ENCODE results near the gene PLCH2.

PLCH2 gene

DNA sequence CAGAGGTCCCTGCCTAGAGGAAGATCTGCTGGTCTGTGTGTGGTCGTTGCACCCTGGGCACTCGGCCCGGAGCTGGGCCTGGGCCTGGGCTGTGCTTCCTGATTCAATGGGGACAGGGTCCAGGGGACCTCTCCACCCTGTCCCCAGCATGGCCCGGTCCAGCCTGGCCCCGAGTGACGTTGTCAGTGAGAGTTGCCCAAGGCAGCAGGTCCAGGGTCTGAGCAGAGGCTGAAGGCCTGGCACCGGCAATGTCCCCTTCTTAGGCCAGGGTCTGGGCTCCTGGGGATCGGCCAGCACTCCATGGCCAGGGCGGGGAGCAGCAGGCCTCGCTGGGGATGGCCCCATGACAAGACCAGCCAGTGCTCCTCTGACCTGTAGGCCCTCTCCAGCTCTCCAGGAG lies 48.1 kb upstream of the PLCH2 start:
- H3K9me2 ChIP-seq (replicated peaks; ENCODE audit: control insufficient read depth, low read length), result no peaks in the 10 kb centered on the region
- TF ChIP-seq EZH2phosphoT487 (IDR thresholded peaks at IDR 0.05; ENCODE audit: borderline replicate concordance, low read length), result no peak
- H3K27ac ChIP-seq (ENCODE audit: low read depth, low read length), result no peak overlapping the region
- no peaks in the 10 kb centered on the region for H3K79me2 ChIP-seq (ENCODE audit: control insufficient read depth, low read length)
- no peaks in the 10 kb centered on the region for H3K4me1 ChIP-seq (ENCODE audit: control insufficient read depth, low read length)
- peaks cover 21% of the 10 kb centered on the region; the same call in 1 of the 2 replicates for H3K9me3 ChIP-seq (ENCODE audit: control insufficient read depth, insufficient read depth, low read length)
- no peaks in the 10 kb centered on the region for H3K36me3 ChIP-seq (ENCODE audit: control insufficient read depth, low read length)
- no peaks in the 10 kb centered on the region for H3K27me3 ChIP-seq (ENCODE audit: control insufficient read depth, low read length)
- H3K4me2 ChIP-seq (ENCODE audit: low read length), result no peak overlapping the region
- H4K20me1 ChIP-seq (ENCODE audit: control insufficient read depth, insufficient read depth, low read depth, low read length), result no peaks in the 10 kb centered on the region
- no peak overlapping the region for H3K4me3 ChIP-seq (ENCODE audit: low read length)
- no peaks in the 10 kb centered on the region for H3F3A ChIP-seq (ENCODE audit: control insufficient read depth, insufficient read depth)

DNA sequence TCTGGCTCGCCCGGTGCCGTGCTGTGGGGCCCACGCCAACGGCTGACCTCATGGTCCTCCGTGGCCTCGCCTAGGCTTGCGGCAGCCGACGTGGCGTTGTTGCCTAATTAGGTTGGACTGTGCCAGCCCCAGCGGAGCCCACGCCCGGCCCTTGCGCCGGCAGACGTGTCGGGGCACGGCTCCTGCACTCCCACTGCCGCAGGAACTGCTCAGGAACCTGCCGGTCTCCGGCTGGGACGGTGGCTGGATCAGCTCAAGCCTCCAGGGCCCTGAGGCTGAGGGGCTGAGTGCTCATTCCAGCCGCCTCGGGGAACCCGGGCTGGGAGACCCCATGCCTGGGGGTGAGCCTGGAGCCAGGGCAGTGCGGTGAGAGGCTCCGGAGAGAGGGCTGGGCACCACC lies 47.6 kb upstream of the PLCH2 start:
- Histone ChIP-seq H3F3A (ENCODE audit: control insufficient read depth, insufficient read depth) (no peaks in the 10 kb centered on the region), H3K4me3 (ENCODE audit: low read length) (no peak overlapping the region), H3K36me3 (ENCODE audit: control insufficient read depth, low read length) (no peaks in the 10 kb centered on the region), H3K27ac (ENCODE audit: low read depth, low read length) (no peak overlapping the region), H3K9me2 (replicated peaks; ENCODE audit: control insufficient read depth, low read length) (no peaks in the 10 kb centered on the region), H3K27me3 (ENCODE audit: control insufficient read depth, low read length) (no peaks in the 10 kb centered on the region), H3K79me2 (ENCODE audit: control insufficient read depth, low read length) (no peaks in the 10 kb centered on the region), H3K4me1 (ENCODE audit: control insufficient read depth, low read length) (no peaks in the 10 kb centered on the region), H3K9me3 (ENCODE audit: control insufficient read depth, insufficient read depth, low read length) (peaks cover 21% of the 10 kb centered on the region; the same call in 1 of the 2 replicates), H4K20me1 (ENCODE audit: control insufficient read depth, insufficient read depth, low read depth, low read length) (no peaks in the 10 kb centered on the region), H3K4me2 (ENCODE audit: low read length) (no peak overlapping the region)
- TF ChIP-seq, protein P1, sequence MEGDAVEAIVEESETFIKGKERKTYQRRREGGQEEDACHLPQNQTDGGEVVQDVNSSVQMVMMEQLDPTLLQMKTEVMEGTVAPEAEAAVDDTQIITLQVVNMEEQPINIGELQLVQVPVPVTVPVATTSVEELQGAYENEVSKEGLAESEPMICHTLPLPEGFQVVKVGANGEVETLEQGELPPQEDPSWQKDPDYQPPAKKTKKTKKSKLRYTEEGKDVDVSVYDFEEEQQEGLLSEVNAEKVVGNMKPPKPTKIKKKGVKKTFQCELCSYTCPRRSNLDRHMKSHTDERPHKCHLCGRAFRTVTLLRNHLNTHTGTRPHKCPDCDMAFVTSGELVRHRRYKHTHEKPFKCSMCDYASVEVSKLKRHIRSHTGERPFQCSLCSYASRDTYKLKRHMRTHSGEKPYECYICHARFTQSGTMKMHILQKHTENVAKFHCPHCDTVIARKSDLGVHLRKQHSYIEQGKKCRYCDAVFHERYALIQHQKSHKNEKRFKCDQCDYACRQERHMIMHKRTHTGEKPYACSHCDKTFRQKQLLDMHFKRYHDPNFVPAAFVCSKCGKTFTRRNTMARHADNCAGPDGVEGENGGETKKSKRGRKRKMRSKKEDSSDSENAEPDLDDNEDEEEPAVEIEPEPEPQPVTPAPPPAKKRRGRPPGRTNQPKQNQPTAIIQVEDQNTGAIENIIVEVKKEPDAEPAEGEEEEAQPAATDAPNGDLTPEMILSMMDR (IDR thresholded peaks at IDR 0.05; ENCODE audit: low read depth, low read length, poor library complexity, severe bottlenecking), result no peak
- no peak for TF ChIP-seq EZH2phosphoT487 (IDR thresholded peaks at IDR 0.05; ENCODE audit: borderline replicate concordance, low read length)

DNA sequence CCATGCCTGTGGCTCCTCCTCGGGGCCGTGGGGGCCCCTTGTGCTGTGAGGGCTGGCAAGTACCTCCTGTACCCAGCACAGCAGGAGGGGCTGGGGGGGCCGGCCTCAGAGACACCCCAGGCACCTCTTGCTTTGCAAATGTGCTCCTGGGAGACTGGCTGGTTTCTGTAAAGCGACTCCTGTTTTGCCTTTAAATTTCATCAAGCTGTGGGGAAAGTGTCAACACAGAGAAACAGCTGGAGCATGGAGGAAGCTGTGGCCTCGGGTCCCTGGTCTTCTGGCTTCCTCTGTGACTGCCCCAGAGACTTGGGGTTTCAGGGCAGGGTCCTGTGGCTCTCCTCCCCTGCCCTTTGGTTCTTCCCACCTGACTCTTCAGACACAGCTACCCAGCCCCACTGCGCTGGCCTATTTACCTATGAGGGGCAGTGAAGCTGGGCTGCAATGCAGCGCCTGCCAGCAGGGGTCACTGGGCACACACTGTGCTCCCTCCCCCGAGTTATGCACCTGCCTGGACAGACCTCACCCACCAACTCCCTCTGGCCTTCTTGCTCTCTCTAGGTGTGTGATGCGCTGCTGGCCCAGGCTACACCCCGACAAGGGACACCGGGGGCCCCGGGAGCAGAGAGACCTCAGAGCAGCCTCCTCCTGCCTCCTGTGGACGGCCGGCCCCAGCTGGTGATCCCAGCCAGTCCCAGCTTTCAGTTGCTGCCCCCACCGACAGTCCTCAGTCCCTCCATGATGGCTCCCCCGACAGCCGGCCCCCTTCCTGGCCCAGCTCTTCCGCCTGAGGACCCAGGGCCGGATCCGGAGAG lies 46.1 kb upstream of the PLCH2 start:
- H3K27ac ChIP-seq (ENCODE audit: low read depth, low read length), result no peak overlapping the region
- H3K36me3 ChIP-seq (ENCODE audit: control insufficient read depth, low read length), result no peaks in the 10 kb centered on the region
- no peak overlapping the region for H3K4me2 ChIP-seq (ENCODE audit: low read length)
- H3F3A ChIP-seq (ENCODE audit: control insufficient read depth, insufficient read depth), result no peaks in the 10 kb centered on the region
- no peaks in the 10 kb centered on the region for H3K4me1 ChIP-seq (ENCODE audit: control insufficient read depth, low read length)
- TF ChIP-seq EZH2phosphoT487 (IDR thresholded peaks at IDR 0.05; ENCODE audit: borderline replicate concordance, low read length), result no peak
- TF ChIP-seq, protein P1 (IDR thresholded peaks at IDR 0.05; ENCODE audit: low read depth, low read length, poor library complexity, severe bottlenecking), result peak; percentile 48
- H4K20me1 ChIP-seq (ENCODE audit: control insufficient read depth, insufficient read depth, low read depth, low read length), result no peaks in the 10 kb centered on the region
- no peaks in the 10 kb centered on the region for H3K9me2 ChIP-seq (replicated peaks; ENCODE audit: control insufficient read depth, low read length)
- no peak overlapping the region for H3K4me3 ChIP-seq (ENCODE audit: low read length)
- peaks cover 21% of the 10 kb centered on the region; the same call in 1 of the 2 replicates for H3K9me3 ChIP-seq (ENCODE audit: control insufficient read depth, insufficient read depth, low read length)
- H3K27me3 ChIP-seq (ENCODE audit: control insufficient read depth, low read length), result no peaks in the 10 kb centered on the region
- no peaks in the 10 kb centered on the region for H3K79me2 ChIP-seq (ENCODE audit: control insufficient read depth, low read length)

DNA sequence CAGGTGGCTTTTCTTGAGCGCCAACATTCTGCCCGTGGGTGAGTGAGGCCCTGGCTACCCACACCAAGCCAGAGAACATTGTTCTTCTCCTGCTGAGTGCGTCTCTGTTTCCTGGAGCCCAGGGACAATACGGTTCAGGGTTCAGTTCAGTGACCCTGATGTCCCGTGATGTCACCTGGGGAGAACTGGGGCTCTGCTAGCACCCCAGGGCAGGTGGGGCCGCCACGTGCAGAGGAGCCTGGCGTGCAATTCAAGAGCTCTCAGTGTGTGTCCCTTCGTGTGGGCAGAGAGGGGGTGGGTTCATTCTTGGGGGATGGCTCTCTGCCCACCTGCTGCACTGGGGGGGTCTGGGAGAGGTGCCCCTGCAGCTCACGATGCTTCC lies 45.5 kb upstream of the PLCH2 start:
- no peaks in the 10 kb centered on the region for H3K36me3 ChIP-seq (ENCODE audit: control insufficient read depth, low read length)
- no peaks in the 10 kb centered on the region for H3K27me3 ChIP-seq (ENCODE audit: control insufficient read depth, low read length)
- H3K4me3 ChIP-seq (ENCODE audit: low read length), result no peak overlapping the region
- H3K27ac ChIP-seq (ENCODE audit: low read depth, low read length), result no peak overlapping the region
- H3F3A ChIP-seq (ENCODE audit: control insufficient read depth, insufficient read depth), result no peaks in the 10 kb centered on the region
- no peaks in the 10 kb centered on the region for H3K79me2 ChIP-seq (ENCODE audit: control insufficient read depth, low read length)
- peaks cover 21% of the 10 kb centered on the region; the same call in 1 of the 2 replicates for H3K9me3 ChIP-seq (ENCODE audit: control insufficient read depth, insufficient read depth, low read length)
- no peaks in the 10 kb centered on the region for H3K9me2 ChIP-seq (replicated peaks; ENCODE audit: control insufficient read depth, low read length)
- H3K4me1 ChIP-seq (ENCODE audit: control insufficient read depth, low read length), result no peaks in the 10 kb centered on the region
- no peak overlapping the region for H3K4me2 ChIP-seq (ENCODE audit: low read length)
- no peaks in the 10 kb centered on the region for H4K20me1 ChIP-seq (ENCODE audit: control insufficient read depth, insufficient read depth, low read depth, low read length)
- no peak for TF ChIP-seq EZH2phosphoT487 (IDR thresholded peaks at IDR 0.05; ENCODE audit: borderline replicate concordance, low read length)
- TF ChIP-seq, protein P1 (IDR thresholded peaks at IDR 0.05; ENCODE audit: low read depth, low read length, poor library complexity, severe bottlenecking), result no peak

Data from DOHH2 (cell line).